IMR-90 (cell line): ENCODE measurements around the gene SYT2. TPM values are rescaled to one million over a fixed set of nuclear protein-coding genes. Genes with fewer than 3 reads are reported as not detected.

Experiments
- ATAC-seq: fragments of 200-7000 bp; cut with Tn5 transposase; 2 replicates; pipeline ENCODE4 v1.9.1; 2020; ENCODE audit warnings: low read depth, mild to moderate bottlenecking, moderate library complexity
- BruUV-seq: library from RNA; stranded (reverse); fragments of 400-500 nt; replicated peaks from 2 replicates; lab custom pipeline; 2021; lab: Mats Ljungman, UMichigan
- CTCF ChIA-PET: fragments of 300-600 bp; formaldehyde crosslinking; extraction: SDS; loops from one replicate; lab custom pipeline; 2021; ENCODE audit warnings: antibody characterized with exemption; lab: Yijun Ruan, JAX
- POLR2A ChIA-PET: fragments of 300-600 bp; sonication (Branson Sonifier 250); formaldehyde crosslinking; loops from one replicate; lab custom pipeline; 2022; ENCODE audit warnings: antibody characterized with exemption; ENCODE audit not compliant: unreplicated experiment; lab: Charles Lee
- DNase-seq: peaks from one replicate; pipeline ENCODE4 v3.0.0; 2013
- H2AFZ ChIP-seq: replicated peaks from 2 replicates; pipeline ENCODE3; 2013; ENCODE audit warnings: low read length, mild to moderate bottlenecking; ENCODE audit not compliant: poor library complexity
- H2AK5ac ChIP-seq: 2 replicates; pipeline ENCODE4 v1.6.1; 2013; ENCODE audit warnings: low read depth, low read length, inconsistent platforms
- H2AK9ac ChIP-seq: replicated peaks from 2 replicates; pipeline ENCODE3; 2013; ENCODE audit warnings: mild to moderate bottlenecking, low read depth, low read length, moderate library complexity; ENCODE audit not compliant: poor library complexity
- H2BK120ac ChIP-seq: 2 replicates; pipeline ENCODE4 v1.6.1; 2013; ENCODE audit warnings: low read depth, low read length, inconsistent platforms
- H2BK15ac ChIP-seq: 3 replicates; pipeline ENCODE4 v1.6.1; 2013; ENCODE audit warnings: low read depth, low read length, inconsistent platforms
- H2BK20ac ChIP-seq: 2 replicates; pipeline ENCODE4 v1.6.1; 2013; ENCODE audit warnings: low read depth, mild to moderate bottlenecking, inconsistent platforms, low read length, moderate library complexity
- H2BK5ac ChIP-seq: 2 replicates; pipeline ENCODE4 v1.6.1; 2013; ENCODE audit warnings: mild to moderate bottlenecking, low read depth, low read length, inconsistent platforms; ENCODE audit not compliant: poor library complexity, severe bottlenecking
- H3K14ac ChIP-seq: replicated peaks from 2 replicates; pipeline ENCODE4 v1.6.1; 2013; ENCODE audit warnings: low read depth, low read length, inconsistent platforms
- H3K18ac ChIP-seq: 2 replicates; pipeline ENCODE4 v1.6.1; 2013; ENCODE audit warnings: low read depth, low read length, control low read depth
- H3K23ac ChIP-seq: 2 replicates; pipeline ENCODE4 v1.6.1; 2013; ENCODE audit warnings: low read depth, low read length, inconsistent platforms
- H3K27ac ChIP-seq: 2 replicates; pipeline ENCODE4 v1.5.1; 2013; ENCODE audit warnings: mild to moderate bottlenecking, control low read depth, low read length; ENCODE audit not compliant: insufficient read depth
- H3K27me3 ChIP-seq: 2 replicates; pipeline ENCODE4 v1.6.1; 2013; ENCODE audit warnings: low read length; ENCODE audit not compliant: control insufficient read depth, insufficient read depth
- H3K36me3 ChIP-seq: 2 replicates; pipeline ENCODE4 v1.6.1; 2013; ENCODE audit warnings: low read length, mixed read lengths; ENCODE audit not compliant: control insufficient read depth, insufficient read depth
- H3K4ac ChIP-seq: 2 replicates; pipeline ENCODE4 v1.6.1; 2013; ENCODE audit warnings: low read depth, low read length, inconsistent platforms
- H3K4me1 ChIP-seq: 2 replicates; pipeline ENCODE4 v1.6.1; 2013; ENCODE audit warnings: low read length, mixed read lengths; ENCODE audit not compliant: control insufficient read depth, insufficient read depth
- H3K4me2 ChIP-seq: 2 replicates; pipeline ENCODE4 v1.6.1; 2013; ENCODE audit warnings: low read depth, mild to moderate bottlenecking, control low read depth, low read length, moderate library complexity
- H3K4me3 ChIP-seq: 2 replicates; pipeline ENCODE4 v1.5.1; 2013; ENCODE audit warnings: low read depth, mild to moderate bottlenecking, control low read depth, low read length, moderate library complexity; ENCODE audit not compliant: insufficient read depth
- H3K56ac ChIP-seq: 2 replicates; pipeline ENCODE4 v1.6.1; 2013; ENCODE audit warnings: low read length, inconsistent platforms; ENCODE audit not compliant: insufficient read depth; ENCODE audit errors: extremely low read depth
- H3K79me1 ChIP-seq, 2 experiments: 2 replicates each; pipeline ENCODE4 v1.6.1; 2013; ENCODE audit warnings: low read length in 2 of 2, inconsistent platforms in 1 of 2, low read depth in 1 of 2
- H3K9ac ChIP-seq: 2 replicates; pipeline ENCODE4 v1.6.1; 2013; ENCODE audit warnings: low read depth, low read length, control low read depth
- H3K9me1 ChIP-seq: 2 replicates; pipeline ENCODE4 v1.6.1; 2013; ENCODE audit warnings: low read length, inconsistent platforms; ENCODE audit not compliant: insufficient read depth
- H3K9me3 ChIP-seq: 2 replicates; pipeline ENCODE4 v1.6.1; 2013; ENCODE audit warnings: low read length; ENCODE audit not compliant: control insufficient read depth, insufficient read depth
- H4K20me1 ChIP-seq: 2 replicates; pipeline ENCODE4 v1.6.1; 2013; ENCODE audit warnings: low read length, inconsistent platforms; ENCODE audit not compliant: insufficient read depth
- H4K5ac ChIP-seq: 2 replicates; pipeline ENCODE4 v1.6.1; 2013; ENCODE audit warnings: mild to moderate bottlenecking, low read depth, low read length, control low read depth
- H4K8ac ChIP-seq, 2 experiments: 2 replicates each; pipeline ENCODE4 v1.6.1; 2013; ENCODE audit warnings: low read depth in 2 of 2, low read length in 2 of 2, control low read depth in 1 of 2, inconsistent platforms in 1 of 2
- H4K91ac ChIP-seq: 2 replicates; pipeline ENCODE4 v1.6.1; 2013; ENCODE audit warnings: low read depth, low read length, inconsistent platforms; ENCODE audit not compliant: insufficient read depth
- BHLHE40 ChIP-seq: fragments of 150-350 bp; IDR thresholded peaks from 2 replicates; pipeline ENCODE4 v1.6.1; 2016; ENCODE audit warnings: mild to moderate bottlenecking, low read depth, low read length
- CTCF ChIP-seq: conservative IDR thresholded peaks from 2 replicates; pipeline ENCODE4 v1.5.1; 2012; ENCODE audit warnings: mild to moderate bottlenecking, low read depth, low read length, improper control_type of control experiment
- FOS ChIP-seq: fragments of 150-350 bp; IDR thresholded peaks from 2 replicates; pipeline ENCODE4 v1.6.1; 2016; ENCODE audit warnings: low read depth, low read length
- MAFK ChIP-seq: IDR thresholded peaks from 2 replicates; pipeline ENCODE4 v1.6.1; 2012; ENCODE audit warnings: low read depth, low read length, improper control_type of control experiment
- MAZ ChIP-seq: IDR thresholded peaks from 2 replicates; pipeline ENCODE4 v1.6.1; 2012; ENCODE audit warnings: low read depth, mild to moderate bottlenecking, low read length, improper control_type of control experiment, moderate library complexity, borderline replicate concordance
- MXI1 ChIP-seq: IDR thresholded peaks from 2 replicates; pipeline ENCODE4 v1.6.1; 2012; ENCODE audit warnings: low read depth, mild to moderate bottlenecking, low read length, moderate library complexity, borderline replicate concordance
- NFE2L2 ChIP-seq: fragments of 150-350 bp; IDR thresholded peaks from 2 replicates; pipeline ENCODE4 v1.6.1; 2016; ENCODE audit warnings: low read depth, mild to moderate bottlenecking, low read length
- POLR2A ChIP-seq: IDR thresholded peaks from 2 replicates; pipeline ENCODE4 v1.6.1; 2012; ENCODE audit warnings: mild to moderate bottlenecking, low read depth, low read length
- RAD21 ChIP-seq: IDR thresholded peaks from 2 replicates; pipeline ENCODE4 v1.6.1; 2012; ENCODE audit warnings: low read length, improper control_type of control experiment
- RCOR1 ChIP-seq: IDR thresholded peaks from 2 replicates; pipeline ENCODE4 v1.6.1; 2012; ENCODE audit warnings: mild to moderate bottlenecking, low read length, improper control_type of control experiment; ENCODE audit not compliant: insufficient replicate concordance
- RFX5 ChIP-seq: IDR thresholded peaks from 2 replicates; pipeline ENCODE4 v1.8.0; 2012; ENCODE audit warnings: low read depth, mild to moderate bottlenecking, low read length, moderate library complexity
- USF2 ChIP-seq: fragments of 150-350 bp; IDR thresholded peaks from 2 replicates; pipeline ENCODE4 v1.6.1; 2017; ENCODE audit warnings: mild to moderate bottlenecking, antibody characterized with exemption, low read length, low read depth
- WGBS, 2 experiments: methylation state at CpG; one replicate each; pipeline versions ENCODE4 v1.1.5 to v1.1.7; 2013; ENCODE audit warnings: missing lambda C conversion rate in 2 of 2; ENCODE audit not compliant: insufficient read length in 1 of 2; ENCODE audit errors: extremely low coverage in 2 of 2; 5-methylcytosine and 5-hydroxymethylcytosine counted together
- dilution Hi-C: fragments of 300-500 bp; cut with HindIII; formaldehyde crosslinking; loops from one replicate; pipeline ENCODE4 v1.14.3; 2018; ENCODE audit warnings: low sequenced_read_pairs; ENCODE audit not compliant: unreplicated experiment
- in situ Hi-C: fragments of 300-500 bp; cut with MboI; formaldehyde crosslinking; loops from 3 replicates; pipeline ENCODE4 v1.14.3; 2019; ENCODE audit warnings: low sequenced_read_pairs, inconsistent platforms, mixed read lengths
- intact Hi-C: fragments of 100-400 bp; cut with micrococcal nuclease; formaldehyde crosslinking; loops from 2 replicates; pipeline ENCODE4 v1.10.0; 2022
- polyA plus RNA-seq, 3 experiments: library from polyadenylated mRNA; depleted of rRNA; stranded (reverse); fragments of >200 nt; gene quantifications; 2 replicates each; pipeline ENCODE4 v1.2.3, GENCODE V29; 2012; ENCODE audit warnings: low replicate concordance in 1 of 3
- total RNA-seq: library from RNA; depleted of rRNA; stranded (reverse); fragments of >200 nt; gene quantifications from 2 replicates; pipeline ENCODE4 v1.2.3, GENCODE V29; 2012

SYT2 gene
- total and polyA plus RNA-seq, 2 of the 4 experiments (the other 2 are of a cell fraction), result under 0.01 TPM

GRCh38 chr1:202673531-202673930 is 36.7 kb downstream of the SYT2 start:
- DNase-seq, result no peak
- H3K79me1 ChIP-seq, result no peaks in the 10 kb centered on the region
- H2BK5ac ChIP-seq, result no peak overlapping the region
- no peak overlapping the region for H4K8ac ChIP-seq
- H3K4ac ChIP-seq, result no peak overlapping the region
- H3K4me1 ChIP-seq, result no peaks in the 10 kb centered on the region
- no peak overlapping the region for H3K27ac ChIP-seq
- H3K56ac ChIP-seq, result no peak overlapping the region
- ATAC-seq, result no peak
- no peak overlapping the region for H2AK9ac ChIP-seq
- no peak overlapping the region for H2AFZ ChIP-seq
- H3K23ac ChIP-seq, result no peak overlapping the region
- no peak overlapping the region for H4K91ac ChIP-seq
- H3K27me3 ChIP-seq, result peaks cover 53% of the 10 kb centered on the region
- H2BK120ac ChIP-seq, result no peak overlapping the region
- CTCF ChIA-PET, result no interaction called here
- H4K20me1 ChIP-seq, result no peaks in the 10 kb centered on the region
- H3K14ac ChIP-seq, result no peak overlapping the region
- H3K9ac ChIP-seq, result no peak overlapping the region
- dilution Hi-C loops, result no loop called here
- no peaks in the 10 kb centered on the region for H3K36me3 ChIP-seq
- H3K9me1 ChIP-seq, result no peaks in the 10 kb centered on the region
- no peak overlapping the region for H3K4me3 ChIP-seq
- no peak overlapping the region for H2BK15ac ChIP-seq
- H4K5ac ChIP-seq, result no peak overlapping the region
- POLR2A ChIA-PET, result no interaction called here
- peaks cover 7% of the 10 kb centered on the region; the same call in 1 of the 2 replicates for H3K9me3 ChIP-seq
- intact Hi-C loops, result no loop called here
- no TSS peak for BruUV-seq
- no peak overlapping the region for H3K4me2 ChIP-seq
- in situ Hi-C loops, result no loop called here
- no CpG with 5 or more reads among the region's 5 CpGs for WGBS, 2 experiments
- TF ChIP-seq RCOR1 (no peak), FOS (no peak), USF2 (no peak), BHLHE40 (no peak), MAZ (no peak), POLR2A (no peak), NFE2L2 (no peak), RFX5 (no peak), RAD21 (no peak), CTCF (no peak), MXI1 (no peak), MAFK (no peak)
- H3K18ac ChIP-seq, result no peak overlapping the region
- H2BK20ac ChIP-seq, result no peak overlapping the region
- no peak overlapping the region for H2AK5ac ChIP-seq
